Osteoblast (primary cell): Measurements from ENCODE around the gene EPS8L2. TPM values are rescaled to one million over a fixed set of nuclear protein-coding genes. Genes with fewer than 3 reads are reported as not detected.

Source experiments
- DNase-seq: peaks from one replicate; pipeline ENCODE4 v3.0.0; 2011; ENCODE audit warnings: low spot score, mixed read lengths; ENCODE audit not compliant: insufficient read length; ENCODE audit errors: missing footprints
- H2AFZ ChIP-seq: 2 replicates; pipeline ENCODE4 v1.6.0; 2011; ENCODE audit warnings: mild to moderate bottlenecking, low read length
- H3K27ac ChIP-seq: 2 replicates; pipeline ENCODE4 v1.5.1; 2011; ENCODE audit warnings: mild to moderate bottlenecking, low read depth, low read length, moderate library complexity
- H3K27me3 ChIP-seq: 2 replicates; pipeline ENCODE4 v1.6.0; 2012; ENCODE audit warnings: mild to moderate bottlenecking, control low read depth, inconsistent platforms, low read length, moderate library complexity; ENCODE audit not compliant: insufficient read depth
- H3K36me3 ChIP-seq: 2 replicates; pipeline ENCODE4 v1.5.1; 2011; ENCODE audit warnings: mild to moderate bottlenecking, low read length, control low read depth, moderate library complexity; ENCODE audit not compliant: insufficient read depth
- H3K4me1 ChIP-seq: 2 replicates; pipeline ENCODE4 v1.5.1; 2011; ENCODE audit warnings: mild to moderate bottlenecking, low read length, control low read depth, moderate library complexity; ENCODE audit not compliant: insufficient read depth
- H3K4me2 ChIP-seq: 2 replicates; pipeline ENCODE4 v1.6.0; 2011; ENCODE audit warnings: mild to moderate bottlenecking, low read length; ENCODE audit not compliant: insufficient read depth
- H3K4me3 ChIP-seq: fragments of 200-600 bp; sonication (generic); 3 replicates; pipeline ENCODE4 v1.5.1; 2012; ENCODE audit warnings: mild to moderate bottlenecking, low read length, inconsistent platforms; ENCODE audit not compliant: insufficient read depth
- H3K79me2 ChIP-seq: 2 replicates; pipeline ENCODE4 v1.6.0; 2012; ENCODE audit warnings: mild to moderate bottlenecking, low read length, control low read depth, inconsistent platforms; ENCODE audit not compliant: insufficient read depth
- H3K9me3 ChIP-seq: 2 replicates; pipeline ENCODE4 v1.5.1; 2011; ENCODE audit warnings: low read depth, low read length, control low read depth
- H4K20me1 ChIP-seq: 2 replicates; pipeline ENCODE4 v1.6.0; 2012; ENCODE audit warnings: mild to moderate bottlenecking, low read length, control low read depth; ENCODE audit not compliant: insufficient read depth
- total RNA-seq: library from RNA; depleted of rRNA; stranded (reverse); fragments of >200 nt; gene quantifications from 2 replicates; pipeline ENCODE4 v1.2.3, GENCODE V29; 2012
- TF ChIP-seq, protein P1 (sequence below): IDR thresholded peaks from 2 replicates; pipeline ENCODE4 v1.5.1; 2011; ENCODE audit warnings: mild to moderate bottlenecking, low read depth, low read length, moderate library complexity; ENCODE audit errors: extremely low read depth

The EPS8L2 gene
- total RNA-seq, 1 donor = 29.7 TPM

DNA sequence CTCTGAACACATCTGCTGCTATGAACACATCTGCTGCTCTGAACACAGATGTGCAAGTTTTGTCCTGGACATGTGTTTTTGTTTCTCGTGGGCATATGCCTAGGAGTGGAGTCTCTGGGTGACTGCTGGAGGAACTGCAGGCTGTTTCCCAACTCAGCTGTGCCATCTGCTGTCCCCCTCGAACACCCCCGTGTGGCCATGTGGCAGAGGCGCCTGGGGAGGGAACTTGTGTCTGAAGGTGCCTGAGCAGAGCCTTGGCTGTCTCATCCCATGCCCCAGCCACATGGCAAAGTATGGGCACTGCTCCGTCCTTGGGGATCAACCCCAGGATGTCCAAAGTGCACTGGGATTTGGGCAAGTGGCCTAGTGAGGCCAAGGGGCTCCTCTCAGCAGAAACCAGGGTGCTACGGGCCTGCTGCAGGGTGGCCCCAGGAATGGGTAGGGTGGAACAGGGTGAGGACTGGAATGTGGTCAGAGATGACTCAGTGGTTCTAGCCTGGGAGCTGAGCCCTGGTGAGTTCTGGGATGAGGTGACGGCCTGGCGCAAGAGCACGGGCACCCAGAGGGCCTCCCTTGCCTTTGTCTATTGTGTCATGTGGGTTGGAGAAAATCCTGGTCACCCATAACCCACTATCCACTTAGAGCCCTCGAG is 56.5 kb downstream of the EPS8L2 start:
- Histone ChIP-seq H3K4me1 (peaks cover 20% of the 10 kb centered on the region), H3K9me3 (no peaks in the 10 kb centered on the region), H3K27ac (peak overlapping the region; percentile 79), H3K79me2 (peaks cover 21% of the 10 kb centered on the region), H4K20me1 (peaks cover 48% of the 10 kb centered on the region), H3K4me3 (no peak overlapping the region), H3K27me3 (no peaks in the 10 kb centered on the region), H3K4me2 (no peak overlapping the region), H3K36me3 (peaks cover 75% of the 10 kb centered on the region), H2AFZ (no peak overlapping the region)
- TF ChIP-seq, protein P1, sequence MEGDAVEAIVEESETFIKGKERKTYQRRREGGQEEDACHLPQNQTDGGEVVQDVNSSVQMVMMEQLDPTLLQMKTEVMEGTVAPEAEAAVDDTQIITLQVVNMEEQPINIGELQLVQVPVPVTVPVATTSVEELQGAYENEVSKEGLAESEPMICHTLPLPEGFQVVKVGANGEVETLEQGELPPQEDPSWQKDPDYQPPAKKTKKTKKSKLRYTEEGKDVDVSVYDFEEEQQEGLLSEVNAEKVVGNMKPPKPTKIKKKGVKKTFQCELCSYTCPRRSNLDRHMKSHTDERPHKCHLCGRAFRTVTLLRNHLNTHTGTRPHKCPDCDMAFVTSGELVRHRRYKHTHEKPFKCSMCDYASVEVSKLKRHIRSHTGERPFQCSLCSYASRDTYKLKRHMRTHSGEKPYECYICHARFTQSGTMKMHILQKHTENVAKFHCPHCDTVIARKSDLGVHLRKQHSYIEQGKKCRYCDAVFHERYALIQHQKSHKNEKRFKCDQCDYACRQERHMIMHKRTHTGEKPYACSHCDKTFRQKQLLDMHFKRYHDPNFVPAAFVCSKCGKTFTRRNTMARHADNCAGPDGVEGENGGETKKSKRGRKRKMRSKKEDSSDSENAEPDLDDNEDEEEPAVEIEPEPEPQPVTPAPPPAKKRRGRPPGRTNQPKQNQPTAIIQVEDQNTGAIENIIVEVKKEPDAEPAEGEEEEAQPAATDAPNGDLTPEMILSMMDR = peak; percentile 41
- peak; percentile 99 for DNase-seq

DNA sequence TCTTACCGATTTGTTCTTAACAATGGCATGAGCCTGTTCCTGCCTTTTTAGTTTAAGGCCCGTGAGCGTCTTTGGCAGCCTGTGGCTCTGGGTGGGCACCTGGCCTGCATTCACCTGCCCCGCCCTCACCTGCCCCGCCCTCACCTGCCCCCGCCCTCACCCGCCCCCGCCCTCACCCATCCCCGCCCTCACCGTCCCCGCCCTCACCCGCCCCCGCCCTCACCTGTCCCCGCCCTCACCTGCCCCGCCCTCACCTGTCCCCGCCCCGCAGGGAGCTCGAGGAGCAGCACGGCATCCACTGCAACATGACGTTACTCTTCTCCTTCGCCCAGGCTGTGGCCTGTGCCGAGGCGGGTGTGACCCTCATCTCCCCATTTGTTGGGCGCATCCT is 57.0 kb downstream of the EPS8L2 start:
- Histone ChIP-seq H4K20me1 (peaks cover 46% of the 10 kb centered on the region), H2AFZ (no peak overlapping the region), H3K79me2 (peaks cover 18% of the 10 kb centered on the region), H3K9me3 (no peaks in the 10 kb centered on the region), H3K4me2 (no peak overlapping the region), H3K27me3 (no peaks in the 10 kb centered on the region), H3K36me3 (peaks cover 72% of the 10 kb centered on the region), H3K4me3 (no peak overlapping the region), H3K27ac (peak overlapping the region; percentile 79), H3K4me1 (peaks cover 20% of the 10 kb centered on the region)
- TF ChIP-seq, protein P1 = no peak
- no peak for DNase-seq

DNA sequence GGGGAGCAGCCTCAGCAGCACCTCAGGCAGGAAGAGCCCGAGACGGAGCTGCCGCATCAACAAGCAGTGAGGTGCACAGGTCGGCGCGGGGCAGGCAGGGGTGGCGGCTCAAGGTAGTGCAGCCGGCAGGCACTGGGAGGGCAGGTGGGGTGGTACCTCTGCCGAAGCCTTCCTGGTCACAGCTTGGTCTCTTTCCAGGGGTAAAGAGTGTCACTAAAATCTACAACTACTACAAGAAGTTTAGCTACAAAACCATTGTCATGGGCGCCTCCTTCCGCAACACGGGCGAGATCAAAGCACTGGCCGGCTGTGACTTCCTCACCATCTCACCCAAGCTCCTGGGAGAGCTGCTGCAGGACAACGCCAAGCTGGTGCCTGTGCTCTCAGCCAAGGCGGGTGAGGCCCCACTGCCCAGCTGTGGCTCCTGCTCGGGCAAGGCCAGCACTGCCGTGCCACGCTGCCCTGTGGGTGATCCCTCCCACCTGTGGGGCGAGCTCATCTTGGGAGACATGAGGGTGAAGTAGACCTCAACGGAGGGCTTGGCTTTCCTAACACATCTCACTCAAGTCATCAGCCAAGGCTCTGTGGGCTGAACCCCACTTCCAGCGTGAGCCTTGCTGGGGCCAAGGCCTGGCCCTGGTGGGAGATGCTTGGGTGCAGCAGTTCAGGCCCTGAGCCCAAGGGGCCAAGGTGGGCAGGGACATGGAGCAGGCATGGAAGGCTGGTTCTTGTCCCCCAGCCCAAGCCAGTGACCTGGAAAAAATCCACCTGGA is 57.7 kb downstream of the EPS8L2 start:
- Histone ChIP-seq H3K36me3 (peaks cover 71% of the 10 kb centered on the region), H3K79me2 (peaks cover 16% of the 10 kb centered on the region), H3K27ac (peak overlapping the region; percentile 24), H3K27me3 (no peaks in the 10 kb centered on the region), H3K9me3 (no peaks in the 10 kb centered on the region), H4K20me1 (peaks cover 46% of the 10 kb centered on the region), H2AFZ (no peak overlapping the region), H3K4me2 (no peak overlapping the region), H3K4me1 (peaks cover 20% of the 10 kb centered on the region), H3K4me3 (no peak overlapping the region)
- TF ChIP-seq, protein P1 = no peak
- DNase-seq = peak; percentile 51

DNA sequence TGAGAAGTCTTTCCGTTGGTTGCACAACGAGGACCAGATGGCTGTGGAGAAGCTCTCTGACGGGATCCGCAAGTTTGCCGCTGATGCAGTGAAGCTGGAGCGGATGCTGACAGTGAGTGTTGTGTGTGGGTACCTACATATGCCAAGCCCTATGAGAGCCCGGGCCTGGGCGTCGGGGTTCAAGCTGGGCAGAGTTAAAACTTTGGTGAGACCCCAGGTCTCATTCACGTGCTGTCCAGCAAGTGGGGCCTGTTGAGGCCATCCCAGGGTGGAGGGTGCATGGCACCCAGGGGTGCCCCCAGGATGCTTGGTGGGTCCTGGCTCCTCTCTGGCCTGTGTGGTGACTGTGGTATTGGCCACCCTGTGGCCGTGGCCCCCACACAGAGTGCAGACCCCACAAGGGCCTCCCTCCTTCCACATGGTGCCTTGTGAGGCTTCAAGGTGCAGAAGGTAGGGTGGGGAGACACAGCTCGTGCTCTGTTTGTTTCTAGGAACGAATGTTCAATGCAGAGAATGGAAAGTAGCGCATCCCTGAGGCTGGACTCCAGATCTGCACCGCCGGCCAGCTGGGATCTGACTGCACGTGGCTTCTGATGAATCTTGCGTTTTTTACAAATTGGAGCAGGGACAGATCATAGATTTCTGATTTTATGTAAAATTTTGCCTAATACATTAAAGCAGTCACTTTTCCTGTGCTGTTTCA is 58.4 kb downstream of the EPS8L2 start:
- H3K4me1 ChIP-seq = peaks cover 20% of the 10 kb centered on the region
- no peak overlapping the region for H2AFZ ChIP-seq
- no peak overlapping the region for H3K4me2 ChIP-seq
- H3K79me2 ChIP-seq = peaks cover 14% of the 10 kb centered on the region
- TF ChIP-seq, protein P1 = no peak
- H3K36me3 ChIP-seq = peaks cover 64% of the 10 kb centered on the region
- H3K4me3 ChIP-seq = no peak overlapping the region
- H3K27me3 ChIP-seq = no peaks in the 10 kb centered on the region
- peaks cover 46% of the 10 kb centered on the region for H4K20me1 ChIP-seq
- no peaks in the 10 kb centered on the region for H3K9me3 ChIP-seq
- no peak overlapping the region for H3K27ac ChIP-seq
- peak; percentile 53 for DNase-seq
